Stimulated activated CD4-positive, alpha-beta T cell treated with anti-CD3 and anti-CD28 coated beads, Interleukin-1b, Interleukin-23, amount 100 ng/mL, for 4 hours (primary cell): ENCODE measurements around the gene MAGI3.
"Not testable (repeated sequence)": the region's sequence is repeated elsewhere in the genome, so short reads cannot be mapped to it uniquely, and the experiment has no call there.

Source experiments
- DNase-seq, 2 donors: peaks; one replicate each; pipeline ENCODE4 v3.0.0-alpha.2; 2020; ENCODE audit warnings: low read depth in 2 of 2

The MAGI3 gene

DNA sequence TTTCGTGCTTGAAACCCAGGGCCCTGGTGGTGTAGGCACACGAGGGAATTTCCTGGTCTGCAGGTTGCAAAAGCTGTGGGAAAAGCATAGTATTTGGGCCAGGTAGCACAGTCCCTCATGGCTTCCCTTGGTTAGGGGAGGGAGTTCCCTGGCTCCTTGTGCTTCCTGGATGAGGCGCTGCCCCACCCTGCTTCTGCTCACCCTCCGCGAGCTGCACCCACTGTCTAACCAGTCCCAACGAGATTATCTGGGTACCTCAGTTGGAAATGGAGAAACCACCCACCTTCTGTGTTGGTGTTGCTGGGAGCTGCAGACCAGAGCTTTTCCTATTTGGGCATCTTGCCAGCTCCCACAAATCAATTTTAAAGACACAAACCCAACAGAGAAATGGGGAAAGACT is 186.0 kb downstream of the MAGI3 start:
- DNase-seq, result no peak

DNA sequence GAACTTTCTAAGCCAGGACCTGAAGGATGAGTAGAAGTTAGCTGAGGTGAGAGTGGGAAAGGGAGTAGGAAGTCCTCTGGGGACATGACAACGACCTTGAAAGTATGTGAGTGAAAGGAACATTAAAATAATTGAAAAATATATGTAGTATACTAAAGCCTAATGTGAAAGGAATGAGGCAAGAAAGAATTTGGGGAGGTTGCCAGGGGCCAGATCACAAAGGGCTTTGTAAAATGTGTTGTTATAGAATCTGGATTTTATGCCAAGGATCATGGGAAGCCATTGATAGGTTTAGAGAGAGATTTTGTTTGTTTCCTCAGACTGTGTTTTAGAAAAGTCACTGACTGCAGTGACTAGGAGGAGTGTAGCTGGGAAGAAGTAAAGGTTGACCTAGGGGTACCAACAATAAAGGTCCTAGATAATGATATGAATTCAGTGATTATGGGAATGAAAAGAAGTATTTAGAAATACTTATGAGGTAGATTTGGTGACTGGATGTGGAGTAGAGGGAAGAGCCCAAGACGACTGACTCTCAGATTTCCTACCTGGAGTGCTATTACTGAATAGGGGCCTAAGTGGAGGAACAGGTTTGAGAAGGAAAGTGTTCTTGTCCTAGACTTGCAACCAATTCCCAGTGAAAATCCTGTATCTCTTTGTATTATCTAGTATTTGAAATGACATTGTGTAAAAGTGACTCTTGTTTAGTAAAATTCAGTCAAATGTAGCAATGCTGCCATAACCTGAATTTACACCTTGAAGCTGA is 189.1 kb downstream of the MAGI3 start:
- no peak for DNase-seq

DNA sequence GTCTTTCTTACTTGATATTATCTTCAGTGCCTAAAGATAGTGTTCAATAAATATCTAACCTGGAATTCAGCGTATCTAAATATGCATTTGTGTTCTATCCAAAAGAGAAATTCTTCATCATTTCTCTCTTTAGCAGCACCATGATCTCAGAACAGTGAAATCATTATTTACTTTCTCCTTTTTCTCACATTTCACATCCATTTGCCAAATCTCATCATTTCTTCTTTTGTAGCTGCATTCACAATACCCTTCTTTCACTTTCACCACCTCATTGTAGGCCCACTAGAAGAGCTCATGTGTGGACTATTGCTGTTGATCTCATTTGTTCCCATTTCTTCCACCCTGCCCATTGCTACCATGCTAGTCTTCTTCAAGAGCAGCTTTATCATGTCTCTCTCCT is 191.0 kb downstream of the MAGI3 start:
- DNase-seq, result no peak

DNA sequence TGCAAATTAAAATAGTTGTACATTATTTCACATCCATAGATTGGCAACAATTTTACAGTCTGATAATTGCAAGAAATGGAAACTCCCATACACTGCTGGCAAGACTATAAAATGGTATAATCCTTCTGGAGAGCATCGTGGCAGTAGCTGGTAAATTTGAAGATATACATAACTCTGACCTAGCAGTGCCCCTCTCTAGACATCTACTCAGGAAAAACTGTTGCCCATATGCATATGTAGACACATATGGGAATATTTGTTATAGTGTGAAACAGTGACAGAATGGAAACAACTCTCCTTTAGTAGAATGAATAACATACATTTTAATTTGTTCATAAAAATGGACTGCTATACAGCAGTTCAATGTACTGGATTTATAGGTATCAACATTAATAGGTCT is 191.8 kb downstream of the MAGI3 start:
- DNase-seq, result no peak

DNA sequence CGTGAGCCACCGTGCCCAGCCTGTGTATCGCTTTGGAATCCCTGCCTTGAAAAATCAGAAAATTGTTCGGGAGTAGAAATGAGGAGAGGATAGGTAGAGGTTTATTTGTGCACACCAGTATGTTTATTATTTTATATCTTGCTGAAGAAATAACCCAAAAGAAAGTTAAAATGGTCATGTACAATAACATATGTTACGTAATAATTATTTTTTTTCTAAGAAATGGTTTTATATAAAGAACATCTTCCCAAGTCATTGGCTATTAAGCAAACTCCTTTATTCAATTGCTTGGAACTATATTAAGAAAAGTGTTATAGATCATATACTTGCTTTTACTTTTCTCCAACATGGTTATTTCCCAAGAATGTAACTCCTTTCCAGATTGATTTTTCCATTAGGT is 197.2 kb downstream of the MAGI3 start:
- no peak for DNase-seq

DNA sequence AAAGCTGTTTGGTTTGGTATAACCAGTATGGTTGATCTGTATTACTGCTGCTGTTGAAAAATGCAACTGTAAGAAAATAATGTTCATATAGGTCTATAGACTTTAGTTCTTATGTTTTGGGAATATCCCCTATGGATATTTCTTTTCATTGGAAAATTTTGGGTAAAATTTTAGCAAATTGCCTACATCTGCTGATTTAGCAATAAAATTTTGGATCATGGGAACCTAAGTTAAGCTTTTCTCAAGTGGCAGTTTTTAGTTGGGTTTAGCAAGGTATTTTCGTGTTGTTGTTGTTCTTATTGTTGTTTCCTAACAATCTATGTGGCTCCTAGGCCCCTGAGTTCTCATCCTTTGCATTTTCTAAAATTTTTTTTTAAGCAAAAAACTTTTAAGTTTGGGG is 201.9 kb downstream of the MAGI3 start:
- no peak for DNase-seq

DNA sequence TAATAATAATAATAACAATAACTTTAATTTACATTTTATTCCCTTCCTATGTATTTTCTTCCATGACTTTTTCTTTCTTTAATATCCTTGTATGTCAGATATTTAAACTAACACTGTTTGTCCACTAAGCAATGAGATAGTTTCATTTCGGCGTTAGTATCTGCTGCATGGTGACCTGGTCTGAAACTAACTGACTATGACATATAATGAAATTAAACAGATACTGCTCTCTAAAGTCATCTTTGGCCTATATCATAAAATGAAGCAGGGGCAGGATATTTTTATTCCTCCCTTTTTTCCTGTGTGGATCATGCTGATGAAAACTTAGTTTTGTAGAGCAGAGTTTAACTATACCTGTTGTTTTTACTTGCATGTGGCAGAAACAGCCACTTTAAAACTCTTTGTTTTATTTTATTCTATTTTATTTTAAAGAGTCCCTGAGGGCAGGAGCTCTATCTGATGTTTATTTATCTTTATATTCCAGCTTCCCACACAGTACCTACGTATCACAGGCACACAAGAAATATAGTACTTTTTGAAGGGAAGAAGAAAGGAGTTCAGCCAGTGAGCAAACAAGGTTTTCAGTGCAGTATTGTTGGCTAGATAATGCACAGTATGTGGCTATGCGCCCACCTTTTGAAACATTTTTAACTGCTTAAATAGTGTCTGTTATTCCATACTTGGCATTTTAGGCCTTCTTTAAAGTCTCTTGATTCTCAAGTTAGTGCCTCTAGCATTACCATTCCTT is 203.4 kb downstream of the MAGI3 start:
- DNase-seq, result no peak

DNA sequence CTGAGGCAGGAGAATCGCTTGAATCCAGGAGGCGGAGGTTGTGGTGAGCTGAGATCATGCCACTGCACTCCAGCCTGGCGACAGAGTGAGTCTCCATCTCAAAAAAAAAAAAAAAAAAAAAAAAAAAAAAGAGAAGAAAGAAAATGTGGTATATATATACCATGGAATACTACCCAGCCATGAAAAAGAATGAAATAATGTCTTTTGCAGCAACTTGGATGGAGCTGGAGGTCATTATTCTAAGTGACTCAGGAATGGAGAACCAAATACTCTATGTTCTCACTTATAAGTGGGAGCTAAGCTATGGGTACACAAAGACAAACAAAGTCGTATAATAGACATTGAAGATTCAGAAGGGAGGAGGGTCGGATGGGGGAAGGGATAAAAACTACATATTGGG is 214.2 kb downstream of the MAGI3 start:
- DNase-seq, result not testable (repeated sequence)

DNA sequence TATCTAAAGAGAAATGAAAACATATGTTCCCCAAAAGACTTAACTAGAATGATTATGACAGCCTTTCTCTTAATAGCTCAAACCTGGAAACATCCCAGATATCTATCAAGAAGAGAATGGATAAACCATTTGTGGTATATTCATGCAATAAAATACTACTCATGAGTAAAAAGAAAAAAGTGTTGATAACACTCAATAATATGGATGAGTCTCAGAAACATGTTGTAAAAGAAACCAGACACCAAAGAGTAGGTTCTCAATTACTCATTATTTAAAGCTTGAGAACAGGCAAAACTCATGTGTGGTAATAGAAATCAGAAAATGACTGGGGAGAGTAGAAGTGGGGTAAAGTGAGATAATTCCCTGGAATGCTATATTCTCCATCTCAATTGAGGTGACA is 214.8 kb downstream of the MAGI3 start:
- no peak for DNase-seq

DNA sequence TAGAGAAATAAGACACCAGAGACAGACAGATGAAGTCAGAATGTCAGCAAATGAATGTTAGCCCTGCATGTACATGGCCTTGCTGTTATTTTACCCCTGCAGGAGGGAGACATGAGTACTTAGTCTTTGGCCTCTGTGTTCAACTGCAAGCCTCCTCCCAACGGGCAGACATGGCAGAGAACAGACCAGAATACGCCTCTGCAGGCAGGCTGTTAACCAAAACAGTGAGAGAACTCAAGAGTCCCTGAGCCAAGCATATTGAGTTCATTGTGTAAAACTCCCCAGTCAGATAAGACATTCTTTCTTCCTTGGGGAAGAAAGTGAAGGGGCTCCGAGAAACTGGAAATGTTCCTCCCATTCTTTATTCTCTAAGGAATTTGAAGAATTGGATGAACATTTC is 218.1 kb downstream of the MAGI3 start:
- DNase-seq, result no peak

DNA sequence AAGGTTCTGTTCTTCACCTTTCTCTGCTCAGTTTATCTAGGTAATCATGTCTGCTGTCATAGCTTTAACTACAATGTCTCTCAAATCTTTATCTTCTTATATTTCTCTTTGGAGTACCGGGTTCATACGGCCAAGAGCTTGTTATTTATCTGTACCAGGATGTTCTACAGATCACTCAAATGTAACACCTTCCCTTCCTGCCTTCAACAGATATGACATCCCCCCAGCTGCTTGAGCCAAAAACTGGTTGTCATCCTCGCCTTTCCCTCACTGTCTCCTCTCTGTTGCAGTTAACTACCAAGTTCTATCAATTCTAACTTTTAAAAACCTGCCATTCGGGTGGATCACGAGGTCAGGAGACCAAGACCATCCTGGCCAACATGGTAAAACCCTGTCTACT is 220.1 kb downstream of the MAGI3 start:
- DNase-seq, result no peak

DNA sequence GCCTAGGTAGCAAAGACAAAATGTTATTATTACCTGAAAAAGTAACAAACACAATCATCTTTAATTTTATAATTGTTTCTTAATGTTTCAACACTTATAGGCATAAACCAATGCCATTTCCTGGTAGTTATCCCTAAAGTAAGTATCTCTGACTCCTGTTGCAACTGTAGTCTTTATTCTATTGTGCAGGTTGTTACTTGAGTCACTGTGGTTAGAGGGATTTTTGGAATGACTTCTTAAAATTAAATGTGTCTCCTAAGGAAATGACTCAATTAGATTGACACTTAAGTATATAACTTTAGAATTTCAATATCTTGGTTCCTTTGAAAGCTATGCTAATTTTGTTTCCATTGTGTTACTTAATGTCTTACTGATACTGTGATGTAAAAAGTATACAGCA is 225.1 kb downstream of the MAGI3 start:
- DNase-seq, result no peak

DNA sequence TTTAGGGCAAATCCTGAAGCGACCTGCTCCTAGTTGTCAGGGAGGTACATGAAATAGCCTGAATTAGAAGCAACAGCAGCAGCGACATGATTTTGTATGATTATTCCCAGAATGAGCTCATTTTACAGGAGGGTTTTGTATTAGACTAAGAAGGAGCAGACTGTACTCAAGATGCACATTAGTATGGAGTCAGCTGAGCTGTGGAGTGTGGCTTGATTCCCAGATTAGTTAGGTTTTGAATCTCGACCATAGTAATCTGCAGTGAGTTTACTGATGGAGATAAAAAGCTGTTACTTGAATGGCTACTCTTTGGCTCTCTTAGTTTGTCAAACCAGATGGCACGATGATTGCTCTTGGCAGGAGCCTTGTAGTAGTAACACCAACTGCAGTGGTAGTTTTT is 225.8 kb downstream of the MAGI3 start:
- no peak for DNase-seq

DNA sequence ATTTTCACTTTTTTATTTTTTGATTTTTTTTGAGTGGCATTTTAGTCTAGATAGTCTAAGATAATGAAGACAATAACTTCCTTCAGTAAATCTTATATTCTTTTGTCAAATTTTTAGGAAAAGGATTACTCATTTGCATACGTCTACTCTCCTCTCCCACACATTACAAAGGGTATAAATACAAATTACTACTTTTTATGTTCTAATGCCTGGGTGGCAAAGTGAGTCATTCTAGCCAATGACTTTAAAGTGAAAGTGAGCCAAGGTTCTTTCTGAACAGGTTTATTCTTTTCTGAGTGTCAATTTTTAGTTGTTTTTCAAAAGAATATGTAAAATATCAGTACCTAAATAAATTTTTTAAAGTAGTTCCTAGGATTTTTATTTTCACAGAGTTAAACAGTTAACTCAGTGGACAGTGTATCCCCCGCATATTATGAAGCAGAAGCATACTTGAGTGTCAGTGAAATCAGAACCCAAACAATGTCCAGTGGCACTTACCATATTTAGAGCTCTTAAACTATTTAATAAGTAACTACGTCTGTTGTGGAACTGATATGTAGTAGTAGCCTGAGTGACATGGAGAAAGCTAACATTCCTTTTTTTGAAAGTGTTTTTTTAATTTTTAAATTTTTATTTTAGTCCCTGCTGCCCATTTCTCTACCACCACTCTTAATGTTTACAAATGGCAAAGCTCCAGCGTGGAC is 227.3 kb downstream of the MAGI3 start:
- DNase-seq, result no peak

DNA sequence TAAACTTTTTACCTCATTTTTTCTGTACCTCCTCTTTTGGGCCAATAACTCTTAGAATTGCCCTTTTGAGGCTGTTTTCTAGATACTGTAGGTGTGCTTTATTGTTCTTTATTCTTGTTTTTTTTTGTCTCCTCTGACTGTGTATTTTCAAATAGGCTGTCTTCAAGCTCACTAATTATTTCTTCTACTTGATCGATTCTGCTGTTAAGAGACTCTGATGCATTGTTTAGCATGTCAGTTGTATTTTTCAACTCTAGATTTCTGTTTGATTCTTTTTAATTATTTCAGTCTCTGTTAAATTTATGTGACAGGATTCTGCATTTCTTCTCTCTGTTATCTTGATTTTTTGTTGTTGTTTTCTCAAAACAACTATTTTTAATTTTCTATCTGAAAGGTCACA is 238.7 kb downstream of the MAGI3 start:
- no peak for DNase-seq

DNA sequence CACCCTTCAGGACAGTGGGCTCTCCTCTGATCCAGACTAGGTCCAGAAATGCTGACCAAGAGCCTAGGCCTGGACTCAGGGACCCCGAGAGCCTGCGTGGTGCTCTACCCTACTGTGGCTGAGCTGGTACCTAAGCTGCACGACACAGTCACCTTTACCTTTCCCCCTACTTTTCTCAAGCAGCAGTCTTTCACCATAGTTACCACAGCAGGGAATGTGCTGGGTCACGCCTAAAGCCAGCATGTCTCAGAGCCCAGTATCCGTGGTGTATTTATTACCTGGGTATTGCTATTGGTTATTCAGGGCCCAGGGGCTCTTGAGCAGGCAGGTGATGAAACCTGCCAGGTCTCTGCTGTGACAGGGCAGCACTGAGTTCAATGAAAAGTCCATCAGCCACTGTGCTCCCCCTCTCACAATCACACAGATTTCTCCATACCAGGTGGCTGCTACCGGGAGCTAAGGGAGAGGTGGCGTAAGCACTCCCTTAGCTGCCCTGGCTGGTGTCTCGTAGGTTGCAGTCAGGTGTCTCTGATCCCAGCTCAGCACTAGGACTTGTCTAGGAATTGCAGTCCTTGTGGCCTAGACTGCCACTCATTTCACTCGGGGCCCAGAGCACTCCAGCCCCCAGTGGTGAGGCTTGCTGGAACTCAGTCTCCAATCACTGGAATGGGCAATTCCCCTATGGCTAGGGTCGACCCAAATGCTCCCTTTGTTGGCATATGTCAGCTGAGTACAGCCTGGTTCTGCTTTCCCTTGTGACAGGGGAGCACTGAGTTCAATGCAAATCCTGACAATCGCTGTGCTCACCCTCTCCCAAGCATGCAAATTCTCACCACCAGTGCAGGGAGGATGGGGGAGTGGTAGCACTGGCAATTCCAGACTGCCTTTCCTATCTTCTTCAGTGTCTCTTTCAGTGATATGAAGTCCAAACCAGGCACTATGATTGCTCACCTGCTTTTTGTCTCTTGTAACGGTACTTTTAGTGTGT is 240.3 kb downstream of the MAGI3 start:
- DNase-seq, result no peak

DNA sequence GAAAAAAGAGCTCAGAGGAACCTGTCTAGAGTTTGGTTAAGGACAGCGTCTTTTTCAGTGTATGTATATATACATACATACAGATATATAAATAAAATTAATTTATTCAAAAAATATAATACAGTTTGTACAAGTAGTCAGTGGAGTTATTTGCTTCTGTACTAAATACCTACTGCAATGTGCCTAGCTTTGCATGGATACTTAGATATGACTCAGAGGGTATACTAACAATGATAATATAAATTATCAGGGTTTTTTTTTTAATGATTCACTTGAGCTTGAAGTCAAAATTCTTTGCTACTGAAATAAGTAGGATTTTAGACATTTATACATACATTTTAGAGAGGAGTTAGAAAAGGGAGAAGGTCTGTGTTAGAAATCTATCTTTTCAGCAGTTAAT is 251.1 kb downstream of the MAGI3 start:
- DNase-seq, result no peak

DNA sequence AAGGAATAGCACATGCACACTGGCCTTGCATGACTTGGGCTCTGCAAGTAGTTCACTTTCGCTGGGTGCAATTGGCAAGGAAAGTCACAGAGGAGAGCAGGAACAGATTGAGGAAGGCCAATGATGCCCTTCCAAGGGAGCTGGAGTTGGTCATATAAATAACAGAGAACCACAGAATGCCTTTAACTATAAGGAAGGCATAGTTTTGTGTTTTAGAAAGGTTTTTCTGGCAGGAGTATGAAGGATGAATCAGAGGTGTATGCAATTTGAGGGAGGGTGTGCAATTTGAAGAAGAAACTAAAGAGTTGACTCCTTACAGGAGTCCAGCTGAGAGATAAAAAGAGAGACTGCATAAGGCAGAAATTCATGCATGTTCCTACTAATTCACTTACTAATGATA is 256.8 kb downstream of the MAGI3 start:
- no peak for DNase-seq

DNA sequence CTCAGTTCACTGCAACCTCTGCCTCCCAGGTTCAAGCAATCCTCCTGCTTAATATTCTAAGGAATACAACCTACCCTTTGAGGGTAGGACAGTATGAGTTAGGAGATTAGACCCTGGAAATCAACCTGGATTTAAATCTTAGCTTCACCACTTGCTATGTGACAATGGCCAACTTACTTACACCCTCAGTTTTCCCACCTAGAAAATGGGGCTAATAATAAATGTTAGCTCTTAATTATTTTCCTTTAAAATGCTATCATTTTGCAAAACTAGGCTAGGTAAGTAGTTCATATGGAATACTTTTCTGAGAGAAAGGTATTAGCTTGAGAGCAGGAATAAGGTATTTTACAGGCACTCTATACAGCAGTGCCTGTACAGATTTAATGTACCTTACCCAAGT is 258.2 kb downstream of the MAGI3 start:
- no peak for DNase-seq

DNA sequence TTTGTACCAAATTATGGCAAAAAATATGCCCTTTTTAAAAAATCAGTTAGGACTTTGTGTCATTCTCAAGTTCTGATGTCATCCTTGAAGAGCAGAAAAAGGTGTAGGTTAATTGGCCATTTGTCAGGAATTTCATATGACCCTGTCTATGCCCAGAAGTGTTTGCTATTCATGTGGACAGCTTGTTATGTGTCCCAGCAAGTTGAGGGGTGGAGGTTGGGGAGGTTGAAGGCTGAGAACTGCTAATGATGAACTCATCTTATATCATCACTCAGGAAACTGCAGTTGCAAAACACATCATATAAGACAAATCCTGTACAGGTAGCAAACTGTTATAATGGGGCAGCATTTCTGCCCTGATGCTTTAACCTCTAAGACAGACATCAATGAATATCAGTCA is 262.5 kb downstream of the MAGI3 start:
- DNase-seq, result no peak

DNA sequence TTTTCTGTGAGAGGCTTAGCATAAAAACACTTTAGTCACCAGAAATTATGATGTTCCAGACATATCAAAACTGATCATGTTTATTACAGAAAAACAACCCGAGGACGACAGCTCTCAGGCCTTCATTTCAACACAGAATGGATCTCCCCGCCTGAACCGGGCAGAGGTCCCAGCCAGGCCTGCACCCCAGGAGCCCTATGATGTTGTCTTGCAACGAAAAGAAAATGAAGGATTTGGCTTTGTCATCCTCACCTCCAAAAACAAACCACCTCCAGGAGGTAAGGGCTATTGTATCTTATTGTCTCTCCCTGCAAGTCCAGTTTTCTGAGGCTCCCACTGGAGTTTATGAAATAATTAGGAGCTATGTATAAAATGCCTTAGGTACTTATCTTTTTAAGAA is 263.4 kb downstream of the MAGI3 start:
- no peak for DNase-seq

DNA sequence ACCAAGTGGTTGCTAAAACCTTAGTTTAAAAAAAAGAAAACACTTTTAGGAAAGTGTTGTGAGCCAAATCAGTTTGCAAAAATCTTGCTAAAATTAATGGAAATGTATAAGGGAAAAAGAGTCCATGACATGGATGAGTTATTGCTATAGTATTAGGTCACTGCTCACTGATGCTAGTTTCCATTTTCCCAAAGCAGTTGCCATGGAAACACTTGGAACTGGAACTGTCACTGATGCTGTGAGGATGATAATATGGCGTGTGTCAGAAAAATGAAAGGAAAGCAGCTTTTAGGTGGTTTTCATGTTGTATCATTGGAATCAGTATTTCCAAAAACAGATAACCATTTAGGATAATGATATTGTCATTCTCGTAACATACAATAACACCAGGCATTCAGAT is 264.6 kb downstream of the MAGI3 start:
- DNase-seq, result no peak
